Karpas-422 (cell line): ENCODE measurements around the gene SPACA7. TPM values are rescaled to one million over a fixed set of nuclear protein-coding genes. Genes with fewer than 3 reads are reported as not detected.

Source experiments
- DNase-seq: peaks from one replicate; pipeline ENCODE4 v3.0.0-alpha.2; 2015
- H2AFZ ChIP-seq: fragments of 200-600 bp; sonication (generic); 2 replicates; pipeline ENCODE4 v1.6.1; 2014; ENCODE audit warnings: antibody characterized with exemption, low read length, mixed read lengths
- H3K27ac ChIP-seq: fragments of 200-600 bp; sonication (generic); 2 replicates; pipeline ENCODE4 v1.5.1; 2014; ENCODE audit warnings: mild to moderate bottlenecking, low read length, moderate library complexity
- H3K27me3 ChIP-seq: fragments of 200-600 bp; sonication (generic); 2 replicates; pipeline ENCODE4 v1.6.1; 2014; ENCODE audit warnings: low read length, mixed read lengths
- H3K36me3 ChIP-seq: fragments of 200-600 bp; sonication (generic); 2 replicates; pipeline ENCODE4 v1.6.1; 2014; ENCODE audit warnings: low read length, mixed read lengths; ENCODE audit not compliant: insufficient read depth
- H3K4me1 ChIP-seq: fragments of 200-600 bp; sonication (generic); 2 replicates; pipeline ENCODE4 v1.6.1; 2014; ENCODE audit warnings: mild to moderate bottlenecking, low read length, mixed read lengths
- H3K4me2 ChIP-seq: fragments of 200-600 bp; sonication (generic); 2 replicates; pipeline ENCODE4 v1.6.1; 2014; ENCODE audit warnings: low read length, low read depth, mild to moderate bottlenecking; ENCODE audit not compliant: poor library complexity, severe bottlenecking
- H3K4me3 ChIP-seq: fragments of 200-600 bp; sonication (generic); 2 replicates; pipeline ENCODE4 v1.5.1; 2014; ENCODE audit warnings: mild to moderate bottlenecking, antibody characterized with exemption, low read length, mixed read lengths
- H3K79me2 ChIP-seq: fragments of 200-600 bp; sonication (generic); 2 replicates; pipeline ENCODE4 v1.6.1; 2014; ENCODE audit warnings: mild to moderate bottlenecking, low read length, mixed read lengths
- H3K9ac ChIP-seq: fragments of 200-600 bp; sonication (generic); 2 replicates; pipeline ENCODE4 v1.6.0; 2014; ENCODE audit warnings: low read length
- H3K9me2 ChIP-seq: fragments of 200-600 bp; sonication (generic), shearing (Covaris generic); replicated peaks from 2 replicates; pipeline ENCODE4 v1.6.0; 2014; ENCODE audit warnings: mild to moderate bottlenecking, low read length, moderate library complexity; ENCODE audit not compliant: insufficient read depth
- H3K9me3 ChIP-seq: fragments of 300-700, 200-600 bp; sonication (generic); 2 replicates; pipeline ENCODE4 v1.6.1; 2014; ENCODE audit warnings: low read length, mixed read lengths
- H4K20me1 ChIP-seq: fragments of 200-600 bp; sonication (generic); 2 replicates; pipeline ENCODE4 v1.6.1; 2014; ENCODE audit warnings: mild to moderate bottlenecking, antibody characterized with exemption, low read length, low read depth; ENCODE audit not compliant: insufficient read depth
- total RNA-seq: library from RNA; depleted of rRNA; stranded (reverse); fragments of >200 nt; shearing (Covaris generic); gene quantifications from 2 replicates; pipeline ENCODE4 v1.2.3, GENCODE V29; 2014; ENCODE audit warnings: low replicate concordance; rRNA removed

SPACA7 gene
- total RNA-seq, 1 experiment from 2014 or later: not detected

- DNase-seq: no peak
- Histone ChIP-seq H2AFZ (no peak overlapping the region), H3K9me3 (no peaks in the 10 kb centered on the region), H3K27ac (no peak overlapping the region), H3K4me2 (no peak overlapping the region), H3K9me2 (no peaks in the 10 kb centered on the region), H3K36me3 (peaks cover 27% of the 10 kb centered on the region), H3K79me2 (peaks cover 22% of the 10 kb centered on the region), H3K4me3 (no peak overlapping the region), H3K4me1 (no peaks in the 10 kb centered on the region), H3K27me3 (no peaks in the 10 kb centered on the region), H4K20me1 (no peaks in the 10 kb centered on the region), H3K9ac (no peak overlapping the region)
Measured at GRCh38 chr13:112475889-112476288, 99.7 kb downstream of the SPACA7 start.

- Histone ChIP-seq H3K9ac (no peak overlapping the region), H3K9me3 (no peaks in the 10 kb centered on the region), H3K4me3 (no peak overlapping the region), H3K9me2 (no peaks in the 10 kb centered on the region), H4K20me1 (no peaks in the 10 kb centered on the region), H3K4me2 (no peak overlapping the region), H3K79me2 (peaks cover 11% of the 10 kb centered on the region), H3K27me3 (no peaks in the 10 kb centered on the region), H2AFZ (no peak overlapping the region), H3K36me3 (peaks cover 24% of the 10 kb centered on the region), H3K27ac (no peak overlapping the region), H3K4me1 (no peaks in the 10 kb centered on the region)
- no peak for DNase-seq
Measured at GRCh38 chr13:112477070-112477619, 101.0 kb downstream of the SPACA7 start.

GRCh38 chr13:112479389-112479788 lies 103.2 kb downstream of the SPACA7 start:
- Histone ChIP-seq H2AFZ (no peak overlapping the region), H3K4me3 (no peak overlapping the region), H3K9ac (no peak overlapping the region), H3K4me1 (no peaks in the 10 kb centered on the region), H3K4me2 (no peak overlapping the region), H3K27me3 (no peaks in the 10 kb centered on the region), H4K20me1 (no peaks in the 10 kb centered on the region), H3K36me3 (0 out of 2 replicates have a peak, but pooled peaks cover 8% of the 10 kb centered on the region), H3K9me2 (no peaks in the 10 kb centered on the region), H3K27ac (no peak overlapping the region), H3K9me3 (no peaks in the 10 kb centered on the region), H3K79me2 (peaks cover 3% of the 10 kb centered on the region; the same call in 1 of the 2 replicates)
- DNase-seq: no peak

- Histone ChIP-seq H2AFZ (no peak overlapping the region), H3K27me3 (no peaks in the 10 kb centered on the region), H3K4me2 (no peak overlapping the region), H3K79me2 (no peaks in the 10 kb centered on the region), H3K9me2 (no peaks in the 10 kb centered on the region), H3K9me3 (no peaks in the 10 kb centered on the region), H4K20me1 (no peaks in the 10 kb centered on the region), H3K9ac (no peak overlapping the region), H3K4me1 (no peaks in the 10 kb centered on the region), H3K27ac (no peak overlapping the region), H3K4me3 (no peak overlapping the region), H3K36me3 (0 out of 2 replicates have a peak, but pooled peaks cover 1% of the 10 kb centered on the region)
- no peak for DNase-seq
Measured at GRCh38 chr13:112481458-112481857, 105.3 kb downstream of the SPACA7 start.

GRCh38 chr13:112483299-112483698 lies 107.1 kb downstream of the SPACA7 start:
- H3K4me2 ChIP-seq: no peak overlapping the region
- DNase-seq: no peak

More at GRCh38 chr13:112483299-112483698, 107.1 kb downstream of the SPACA7 start:
- Histone ChIP-seq H3K36me3 (no peaks in the 10 kb centered on the region), H3K9me3 (no peaks in the 10 kb centered on the region), H3K9me2 (no peaks in the 10 kb centered on the region), H3K79me2 (no peaks in the 10 kb centered on the region), H4K20me1 (no peaks in the 10 kb centered on the region), H3K27me3 (no peaks in the 10 kb centered on the region), H3K27ac (no peak overlapping the region), H3K9ac (no peak overlapping the region), H3K4me3 (no peak overlapping the region), H2AFZ (no peak overlapping the region), H3K4me1 (no peaks in the 10 kb centered on the region)

Other genes with a start within 250 kb of the SPACA7 start
- 49.9 and 52.8 TPM in 2 replicates for gene TUBGCP3, start 211.8 kb downstream of the SPACA7 start, total RNA-seq